AG10803 (cell line): ENCODE measurements around the gene ANKRD50.

Experiments used
- DNase-seq: peaks from one replicate; pipeline ENCODE4 v3.0.0; 2010; ENCODE audit warnings: low read depth
- H3K4me3 ChIP-seq: 2 replicates; pipeline ENCODE4 v1.5.1; 2011; ENCODE audit warnings: mild to moderate bottlenecking, low read length, control low read depth
- TF ChIP-seq, protein P1 (sequence below): conservative IDR thresholded peaks from 2 replicates; pipeline ENCODE4 v1.5.1; 2011; ENCODE audit warnings: mild to moderate bottlenecking, low read length, control low read depth, inconsistent platforms

ANKRD50 gene

DNA sequence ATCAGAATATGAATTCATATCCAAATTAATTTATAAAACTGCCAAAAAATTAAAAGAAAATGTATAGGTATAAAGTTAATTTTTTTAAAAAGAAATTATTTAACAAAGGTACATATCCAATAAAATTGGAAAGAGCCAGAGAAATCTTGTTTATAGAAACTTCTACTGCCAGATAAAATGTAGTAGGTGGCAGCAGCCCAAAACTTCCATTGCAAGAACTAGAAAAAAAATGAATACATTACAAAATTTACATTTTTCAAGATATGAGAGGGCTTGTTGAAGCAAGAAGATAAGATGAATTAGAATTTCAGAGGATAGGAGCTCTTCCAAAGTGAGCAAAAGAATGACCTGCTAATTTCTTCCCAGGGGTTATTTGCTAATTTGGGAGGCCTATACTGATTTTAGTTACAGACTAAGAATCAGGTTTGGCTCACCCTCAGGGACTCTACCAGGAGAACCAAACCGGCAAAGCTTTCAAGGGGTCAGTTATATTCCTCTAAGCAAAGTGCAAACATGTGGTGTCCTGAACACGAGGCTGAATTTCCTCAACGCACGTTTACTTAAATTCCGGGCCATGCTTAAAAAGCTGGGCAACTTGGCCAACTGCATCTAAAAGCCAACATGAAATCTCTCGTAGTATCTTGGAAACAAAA is 17.5 kb downstream of the ANKRD50 start:
- H3K4me3 ChIP-seq, result no peak overlapping the region
- DNase-seq, result no peak
- TF ChIP-seq, protein P1, sequence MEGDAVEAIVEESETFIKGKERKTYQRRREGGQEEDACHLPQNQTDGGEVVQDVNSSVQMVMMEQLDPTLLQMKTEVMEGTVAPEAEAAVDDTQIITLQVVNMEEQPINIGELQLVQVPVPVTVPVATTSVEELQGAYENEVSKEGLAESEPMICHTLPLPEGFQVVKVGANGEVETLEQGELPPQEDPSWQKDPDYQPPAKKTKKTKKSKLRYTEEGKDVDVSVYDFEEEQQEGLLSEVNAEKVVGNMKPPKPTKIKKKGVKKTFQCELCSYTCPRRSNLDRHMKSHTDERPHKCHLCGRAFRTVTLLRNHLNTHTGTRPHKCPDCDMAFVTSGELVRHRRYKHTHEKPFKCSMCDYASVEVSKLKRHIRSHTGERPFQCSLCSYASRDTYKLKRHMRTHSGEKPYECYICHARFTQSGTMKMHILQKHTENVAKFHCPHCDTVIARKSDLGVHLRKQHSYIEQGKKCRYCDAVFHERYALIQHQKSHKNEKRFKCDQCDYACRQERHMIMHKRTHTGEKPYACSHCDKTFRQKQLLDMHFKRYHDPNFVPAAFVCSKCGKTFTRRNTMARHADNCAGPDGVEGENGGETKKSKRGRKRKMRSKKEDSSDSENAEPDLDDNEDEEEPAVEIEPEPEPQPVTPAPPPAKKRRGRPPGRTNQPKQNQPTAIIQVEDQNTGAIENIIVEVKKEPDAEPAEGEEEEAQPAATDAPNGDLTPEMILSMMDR, result no peak

DNA sequence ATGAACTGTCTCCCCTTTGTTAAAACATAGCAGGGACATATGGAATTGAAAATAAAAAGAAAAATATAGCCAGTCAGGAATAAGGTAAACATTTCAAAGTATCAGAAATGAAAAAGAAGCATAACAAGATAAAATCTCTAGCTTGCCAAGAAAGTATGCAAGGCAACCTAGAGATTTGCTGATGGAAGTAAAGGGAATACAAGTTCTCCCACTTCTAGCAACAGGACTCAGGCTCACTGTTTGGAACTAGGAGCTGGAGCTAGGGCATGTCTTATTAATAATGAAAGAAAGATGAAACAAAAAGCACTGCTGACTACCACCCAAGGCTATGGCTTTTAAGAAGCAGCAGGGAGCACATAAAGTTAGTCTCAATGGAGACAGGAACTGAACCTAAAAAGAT is 18.2 kb downstream of the ANKRD50 start:
- TF ChIP-seq, protein P1, result no peak
- DNase-seq, result no peak
- H3K4me3 ChIP-seq, result no peak overlapping the region

DNA sequence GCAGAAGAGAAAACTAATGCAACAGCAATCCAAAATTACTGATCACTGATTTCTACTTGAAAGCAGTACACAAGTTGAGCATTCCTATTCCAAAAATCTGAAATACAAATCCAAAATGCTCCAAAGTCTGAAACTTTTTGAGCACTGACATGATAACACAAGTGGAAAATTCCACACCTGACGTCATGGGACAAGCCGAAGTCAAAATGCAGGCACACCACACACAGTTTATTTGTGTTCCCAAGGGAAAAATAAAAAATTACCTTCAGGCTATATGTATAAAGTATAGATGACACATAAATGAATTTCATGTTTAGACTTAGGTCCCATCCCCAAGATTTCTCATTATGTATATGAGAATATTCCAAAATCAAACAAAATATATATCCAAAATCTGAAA is 20.7 kb downstream of the ANKRD50 start:
- TF ChIP-seq, protein P1, result no peak
- no peak overlapping the region for H3K4me3 ChIP-seq
- no peak for DNase-seq

DNA sequence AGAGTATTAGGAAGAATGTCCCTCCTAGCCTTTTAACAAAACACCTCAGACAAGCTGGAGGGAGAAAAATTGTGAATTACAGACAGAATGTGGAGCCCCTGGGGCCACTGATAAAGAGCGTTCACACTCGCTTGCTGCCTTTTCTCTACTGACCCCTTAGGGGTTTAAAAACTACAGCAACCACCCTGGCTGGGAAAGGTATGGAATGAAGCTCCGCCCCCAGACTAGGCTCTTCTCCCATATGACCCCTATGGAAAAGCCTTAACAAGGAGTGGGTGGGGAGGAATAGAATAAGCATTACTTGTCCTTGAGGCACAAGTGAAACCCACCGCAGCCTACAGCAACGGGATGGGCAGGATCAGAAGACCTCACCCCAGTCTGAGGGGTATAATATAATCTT is 26.3 kb downstream of the ANKRD50 start:
- no peak for DNase-seq
- no peak overlapping the region for H3K4me3 ChIP-seq
- TF ChIP-seq, protein P1, result no peak

DNA sequence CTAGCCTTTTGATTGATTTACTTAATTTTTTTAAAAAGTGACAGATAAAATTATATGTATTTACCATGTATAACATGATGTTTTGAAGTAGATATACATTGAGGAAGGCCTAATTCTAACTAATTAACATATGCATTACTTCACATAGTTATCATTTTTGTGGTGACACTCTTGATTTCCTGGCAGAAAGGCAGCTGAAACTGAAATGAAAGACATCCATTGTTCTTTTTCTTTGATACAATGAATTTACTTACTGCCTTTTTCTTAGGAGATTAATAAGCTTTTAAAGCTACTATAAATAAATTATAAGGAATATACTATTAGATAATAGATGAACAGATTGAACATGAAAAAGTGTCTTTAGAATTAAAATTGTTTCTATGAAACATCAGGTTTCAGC is 26.7 kb downstream of the ANKRD50 start:
- DNase-seq, result no peak
- TF ChIP-seq, protein P1, result no peak
- H3K4me3 ChIP-seq, result no peak overlapping the region

DNA sequence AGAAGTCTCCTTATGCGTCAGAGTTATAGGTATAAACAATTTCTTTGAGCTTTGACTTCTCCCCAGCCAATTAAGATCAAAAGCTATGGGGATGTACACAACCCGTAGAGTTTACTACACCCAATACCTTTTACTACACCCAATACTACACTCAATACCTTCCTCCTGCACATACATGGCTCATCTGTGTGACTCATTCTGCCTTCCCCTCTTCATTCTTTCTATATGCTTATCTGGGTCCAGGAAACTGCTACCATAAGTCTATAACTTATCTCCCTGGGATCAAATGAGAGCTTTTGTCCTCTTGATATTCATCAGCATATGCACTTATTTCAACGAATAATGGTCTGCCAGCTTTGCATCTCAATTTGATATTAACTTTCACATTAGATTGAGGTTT is 28.2 kb downstream of the ANKRD50 start:
- no peak overlapping the region for H3K4me3 ChIP-seq
- TF ChIP-seq, protein P1, result no peak
- no peak for DNase-seq

DNA sequence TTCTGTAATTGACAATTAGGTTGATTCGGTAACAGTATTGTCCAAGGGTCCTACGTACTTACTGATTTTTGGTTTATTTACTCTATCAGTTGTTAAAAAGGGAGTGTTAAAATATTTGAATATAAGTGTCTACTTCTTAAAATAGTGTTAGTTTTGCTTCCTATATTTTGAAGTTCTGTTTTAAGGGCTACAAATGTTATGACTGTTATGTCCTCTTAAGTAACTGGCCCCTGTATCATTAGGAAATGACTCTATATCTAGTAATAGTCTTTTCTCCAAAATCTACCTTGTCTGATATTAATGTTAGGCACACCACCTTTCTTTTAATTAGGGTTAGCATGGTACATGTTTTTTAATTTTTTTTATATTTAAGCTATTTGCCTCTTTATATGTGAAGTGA is 30.1 kb downstream of the ANKRD50 start:
- DNase-seq, result no peak
- H3K4me3 ChIP-seq, result no peak overlapping the region
- TF ChIP-seq, protein P1, result no peak
